ENCODE results near the gene PPP1R3E. TPM values are rescaled to one million over a fixed set of nuclear protein-coding genes. Genes with fewer than 3 reads are reported as not detected.

The PPP1R3E gene
- total RNA-seq, 4 donors from 2014 or later, result 12.6 to 14.5 (median 13.9) TPM

DNA sequence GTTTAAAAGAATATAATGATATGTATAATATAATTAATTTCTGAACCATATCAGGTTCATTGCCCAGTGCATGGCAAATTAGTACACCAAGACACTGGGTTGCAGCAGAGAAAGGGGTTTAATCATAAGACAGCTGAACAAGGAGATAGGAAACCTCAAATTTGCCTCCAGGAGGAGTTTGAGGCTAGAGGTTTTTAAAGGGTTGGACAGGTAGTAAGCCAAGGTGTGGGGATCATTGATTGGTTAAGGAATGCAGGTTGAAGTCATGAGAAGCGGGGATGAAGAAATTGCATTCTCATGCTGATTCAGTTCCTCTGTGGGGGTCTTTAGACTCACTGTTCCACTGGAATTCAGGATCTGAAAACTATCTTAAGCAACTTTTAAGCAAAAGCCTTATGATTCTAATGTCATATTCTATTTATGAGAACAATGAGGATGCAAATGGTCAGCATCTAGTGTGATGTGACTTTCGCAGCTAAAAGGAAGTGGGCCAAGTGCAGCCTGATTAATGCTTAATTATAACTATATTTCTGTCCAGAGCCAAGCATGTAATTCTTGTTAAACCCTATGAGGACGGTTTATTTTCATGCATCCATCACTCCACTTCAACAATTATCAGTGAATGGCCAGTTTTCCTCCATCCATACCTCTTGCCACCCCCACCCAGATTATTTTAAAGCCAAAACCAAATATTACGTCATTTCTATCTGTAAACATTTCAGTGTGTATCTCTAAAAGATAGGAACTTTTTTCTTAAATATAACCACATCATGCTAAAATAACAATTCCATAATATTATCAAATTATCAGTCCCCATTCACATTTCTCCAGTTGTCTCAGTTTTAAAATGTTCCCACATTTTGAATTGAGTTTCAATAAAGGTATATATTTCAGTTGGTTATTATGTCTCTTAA is 50.0 kb downstream of the PPP1R3E start:
- WGBS, 2 donors, result 73 to 77% methylated on average over 4 of the region's 4 CpGs
- DNase-seq, result no peak
- Histone ChIP-seq H3K4me1 (peaks cover 0 to 4% of the 10 kb centered on the region in 2 donors), H3K36me3 (no peaks in the 10 kb centered on the region), H3K4me3 (replicated peaks in 1 of 3) (no peak overlapping the region), H3K9me3 (peaks cover 4% of the 10 kb centered on the region), H3K27me3 (no peaks in the 10 kb centered on the region), H3K27ac (no peak overlapping the region)
- TF ChIP-seq POLR2A (IDR thresholded peaks at IDR 0.05), result no peak
- TF ChIP-seq, protein P1, sequence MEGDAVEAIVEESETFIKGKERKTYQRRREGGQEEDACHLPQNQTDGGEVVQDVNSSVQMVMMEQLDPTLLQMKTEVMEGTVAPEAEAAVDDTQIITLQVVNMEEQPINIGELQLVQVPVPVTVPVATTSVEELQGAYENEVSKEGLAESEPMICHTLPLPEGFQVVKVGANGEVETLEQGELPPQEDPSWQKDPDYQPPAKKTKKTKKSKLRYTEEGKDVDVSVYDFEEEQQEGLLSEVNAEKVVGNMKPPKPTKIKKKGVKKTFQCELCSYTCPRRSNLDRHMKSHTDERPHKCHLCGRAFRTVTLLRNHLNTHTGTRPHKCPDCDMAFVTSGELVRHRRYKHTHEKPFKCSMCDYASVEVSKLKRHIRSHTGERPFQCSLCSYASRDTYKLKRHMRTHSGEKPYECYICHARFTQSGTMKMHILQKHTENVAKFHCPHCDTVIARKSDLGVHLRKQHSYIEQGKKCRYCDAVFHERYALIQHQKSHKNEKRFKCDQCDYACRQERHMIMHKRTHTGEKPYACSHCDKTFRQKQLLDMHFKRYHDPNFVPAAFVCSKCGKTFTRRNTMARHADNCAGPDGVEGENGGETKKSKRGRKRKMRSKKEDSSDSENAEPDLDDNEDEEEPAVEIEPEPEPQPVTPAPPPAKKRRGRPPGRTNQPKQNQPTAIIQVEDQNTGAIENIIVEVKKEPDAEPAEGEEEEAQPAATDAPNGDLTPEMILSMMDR (IDR thresholded peaks at IDR 0.05), result no peak
- intact Hi-C loops (cut with DNase I), result no loop called here

GRCh38 chr14:23252006-23252405 is 50.7 kb downstream of the PPP1R3E start:
- no peak for DNase-seq
- Histone ChIP-seq H3K27me3 (no peaks in the 10 kb centered on the region), H3K27ac (no peak overlapping the region), H3K4me3 (replicated peaks in 1 of 3) (no peak overlapping the region), H3K4me1 (peaks cover 0 to 4% of the 10 kb centered on the region in 2 donors), H3K36me3 (no peaks in the 10 kb centered on the region), H3K9me3 (peaks cover 4% of the 10 kb centered on the region)
- WGBS, 2 donors, result 56 to 57% methylated on average over 3 of the region's 3 CpGs
- intact Hi-C loops (cut with DNase I), result no loop called here
- TF ChIP-seq, protein P1 (IDR thresholded peaks at IDR 0.05), result no peak

GRCh38 chr14:23249824-23250223 is 52.8 kb downstream of the PPP1R3E start:
- peaks cover 4% of the 10 kb centered on the region for H3K9me3 ChIP-seq
- intact Hi-C loops (cut with DNase I), result no loop called here
- H3K27ac ChIP-seq, result no peak overlapping the region
- H3K27me3 ChIP-seq, result no peaks in the 10 kb centered on the region
- H3K4me1 ChIP-seq, result no peaks in the 10 kb centered on the region
- DNase-seq, result no peak
- 81 to 85% methylated on average over 6 of the region's 6 CpGs for WGBS, 2 donors
- no peak overlapping the region for H3K4me3 ChIP-seq (replicated peaks in 1 of 3)
- no peak for TF ChIP-seq POLR2A (IDR thresholded peaks at IDR 0.05)
- TF ChIP-seq, protein P1 (IDR thresholded peaks at IDR 0.05), result no peak
- no peaks in the 10 kb centered on the region for H3K36me3 ChIP-seq

DNA sequence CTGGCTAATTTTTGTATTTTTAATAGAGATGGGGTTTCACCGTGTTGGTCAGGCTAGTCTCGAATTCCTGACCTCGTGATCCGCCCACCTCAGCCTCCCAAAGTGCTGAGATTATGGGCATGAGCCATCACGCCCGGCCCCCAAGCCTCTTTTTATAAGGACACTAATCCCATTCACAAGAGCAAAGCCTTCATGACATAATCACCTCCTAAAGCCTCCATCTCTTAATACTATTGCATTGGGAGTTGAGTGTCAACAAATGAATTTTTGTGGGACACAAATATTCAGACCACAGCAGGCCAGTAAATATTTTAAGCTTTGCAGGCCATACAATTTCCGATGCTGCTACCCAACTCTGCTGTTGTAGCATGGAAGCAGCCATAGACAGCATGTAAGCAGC is 54.1 kb downstream of the PPP1R3E start:
- Histone ChIP-seq H3K4me1 (no peaks in the 10 kb centered on the region), H3K27ac (no peak overlapping the region), H3K36me3 (no peaks in the 10 kb centered on the region), H3K27me3 (no peaks in the 10 kb centered on the region), H3K9me3 (peaks cover 2% of the 10 kb centered on the region), H3K4me3 (replicated peaks in 1 of 3) (no peak overlapping the region)
- 90 to 94% methylated on average over 7 of the region's 7 CpGs for WGBS, 2 donors
- intact Hi-C loops (cut with DNase I), result no loop called here
- TF ChIP-seq POLR2A (IDR thresholded peaks at IDR 0.05), result no peak
- TF ChIP-seq, protein P1 (IDR thresholded peaks at IDR 0.05), result no peak
- no peak for DNase-seq

Small RNA genes within 50 kb of the gene (small RNA-seq; reads per million reads assigned to genes)
- not detected for gene RNU6-1046P

Other genes with a start within 250 kb of the PPP1R3E start
- 1 to 10 TPM; 2.9 to 7.8 (median 5.6) TPM for gene CDH24, start 245.3 kb downstream of the PPP1R3E start, total RNA-seq
- 100 to 1,000 TPM; 143 to 195 (median 152) TPM for gene ACIN1, start 207.7 kb downstream of the PPP1R3E start, total RNA-seq
- 10 to 100 TPM; 21.3 to 37.1 (median 28.9) TPM for gene C14orf119, start 207.4 kb downstream of the PPP1R3E start, total RNA-seq
- under 1 TPM in 1 of 4 donors, not detected in 3; 0.11 TPM for gene CIROP, start 197.9 kb downstream of the PPP1R3E start, total RNA-seq
- not detected for gene CEBPE, start 183.6 kb downstream of the PPP1R3E start, total RNA-seq
- gene SLC7A8, start 119.2 kb downstream of the PPP1R3E start, total RNA-seq, result 10 to 100 TPM; 44.2 to 79.4 (median 53.1) TPM
- under 1 TPM in 1 of 4 donors, not detected in 3; 0.40 TPM for gene RNF212B, start 64.9 kb downstream of the PPP1R3E start, total RNA-seq
- 10 to 100 TPM; 13.0 to 16.5 (median 15.0) TPM for gene HOMEZ, start 16.7 kb downstream of the PPP1R3E start, total RNA-seq
- gene BCL2L2, start 4.0 kb upstream of the PPP1R3E start, total RNA-seq, result 10 to 100 TPM; 37.3 to 52.8 (median 46.1) TPM
- gene PABPN1, start 18.6 kb upstream of the PPP1R3E start, total RNA-seq, result 10 to 100 TPM; 37.9 to 74.6 (median 60.5) TPM
- gene SLC22A17, start 50.0 kb upstream of the PPP1R3E start, total RNA-seq, result 10 to 100 TPM; 27.5 to 94.2 (median 53.7) TPM
- gene EFS, start 62.3 kb upstream of the PPP1R3E start, total RNA-seq, result 10 to 100 TPM in 1 of 4 donors, 1 to 10 TPM in 3; 7.0 to 12.9 (median 8.6) TPM
- not detected for gene IL25, start 70.0 kb upstream of the PPP1R3E start, total RNA-seq
- 1 to 10 TPM in 1 of 4 donors, not detected in 3; 1.5 TPM for gene CMTM5, start 74.2 kb upstream of the PPP1R3E start, total RNA-seq
- not detected for gene MYH6, start 105.4 kb upstream of the PPP1R3E start, total RNA-seq
- gene MYH7, start 132.8 kb upstream of the PPP1R3E start, total RNA-seq, result under 1 TPM in 1 of 4 donors, not detected in 3; 0.27 TPM
- gene NGDN, start 166.8 kb upstream of the PPP1R3E start, total RNA-seq, result 10 to 100 TPM; 31.3 to 51.1 (median 39.7) TPM
- gene ZFHX2, start 248.9 kb upstream of the PPP1R3E start, total RNA-seq, result 1 to 10 TPM in 3 of 4 donors, under 1 TPM in 1; 0.46 to 2.3 (median 1.4) TPM